KMS-11 (cell line): ENCODE results near the gene CAMTA1.

ENCODE experiments used
- H2AFZ ChIP-seq: fragments of 200-600 bp; sonication (generic); 2 replicates; pipeline ENCODE4 v1.6.1; 2016; ENCODE audit warnings: antibody characterized with exemption, mixed run types, low read depth
- H3K27ac ChIP-seq: fragments of 200-600 bp; sonication (generic); 2 replicates; pipeline ENCODE4 v1.6.1; 2016; ENCODE audit warnings: mild to moderate bottlenecking, mixed run types
- H3K27me3 ChIP-seq: fragments of 200-600 bp; sonication (generic); 2 replicates; pipeline ENCODE4 v1.6.1; 2017; ENCODE audit warnings: mild to moderate bottlenecking, low read depth, mixed run types, moderate library complexity; ENCODE audit not compliant: insufficient read depth
- H3K36me3 ChIP-seq: fragments of 200-600 bp; sonication (generic); 2 replicates; pipeline ENCODE4 v1.6.1; 2017; ENCODE audit warnings: mild to moderate bottlenecking, mixed run types; ENCODE audit not compliant: insufficient read depth
- H3K4me1 ChIP-seq: fragments of 200-600 bp; sonication (generic); 2 replicates; pipeline ENCODE4 v1.6.1; 2016; ENCODE audit warnings: mild to moderate bottlenecking, low read depth, mixed run types; ENCODE audit not compliant: poor library complexity, severe bottlenecking
- H3K4me2 ChIP-seq: fragments of 200-600 bp; sonication (generic); 2 replicates; pipeline ENCODE4 v1.7.0; 2016; ENCODE audit warnings: mild to moderate bottlenecking, mixed run types
- H3K4me3 ChIP-seq: fragments of 200-600 bp; sonication (generic); IDR thresholded peaks from 2 replicates; pipeline ENCODE4 v1.6.1; 2017; ENCODE audit warnings: low read depth, low read length, mixed read lengths; ENCODE audit not compliant: insufficient read depth
- H3K79me2 ChIP-seq: fragments of 200-600 bp; sonication (generic); 2 replicates; pipeline ENCODE4 v1.6.1; 2016; ENCODE audit warnings: low read depth, mixed run types; ENCODE audit not compliant: insufficient read depth
- H3K9ac ChIP-seq: fragments of 200-600 bp; sonication (generic); 2 replicates; pipeline ENCODE4 v1.6.1; 2016; ENCODE audit warnings: mild to moderate bottlenecking, mixed run types
- H4K20me1 ChIP-seq: fragments of 200-600 bp; sonication (generic); 2 replicates; pipeline ENCODE4 v1.6.1; 2016; ENCODE audit warnings: mild to moderate bottlenecking, mixed run types; ENCODE audit not compliant: insufficient read depth
- TF ChIP-seq, protein P1 (sequence below): fragments of 200-600 bp; sonication (generic); conservative IDR thresholded peaks from 2 replicates; pipeline ENCODE4 v1.6.1; 2017; ENCODE audit warnings: low read depth, mild to moderate bottlenecking, antibody characterized with exemption, low read length, moderate library complexity, mixed read lengths

Gene CAMTA1

DNA sequence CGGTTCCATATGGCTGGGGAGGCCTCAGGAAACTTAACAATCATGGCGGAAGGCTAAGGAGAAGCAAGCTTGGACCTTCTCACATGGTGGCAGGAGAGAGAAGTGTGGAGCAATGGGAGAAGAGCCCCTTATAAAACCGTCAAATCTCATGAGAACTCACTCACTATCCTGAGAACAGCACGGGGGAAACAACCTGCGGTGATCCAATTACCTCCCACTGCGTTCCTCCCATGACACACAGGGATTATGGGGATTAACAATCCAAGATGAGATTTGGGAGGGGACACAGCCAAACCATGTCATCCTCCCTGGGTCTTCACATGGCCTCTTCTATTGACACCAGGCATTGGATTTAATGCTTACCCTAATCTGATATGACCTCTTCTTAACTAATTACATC lies 530.7 kb downstream of the CAMTA1 start:
- Histone ChIP-seq H3K4me2 (no peak overlapping the region), H3K27me3 (no peaks in the 10 kb centered on the region; the same call in 1 of the 2 replicates), H3K79me2 (no peaks in the 10 kb centered on the region), H2AFZ (no peak overlapping the region), H4K20me1 (no peaks in the 10 kb centered on the region), H3K36me3 (no peaks in the 10 kb centered on the region), H3K27ac (no peak overlapping the region), H3K9ac (no peak overlapping the region), H3K4me3 (no peak overlapping the region), H3K4me1 (no peaks in the 10 kb centered on the region)
- TF ChIP-seq, protein P1, sequence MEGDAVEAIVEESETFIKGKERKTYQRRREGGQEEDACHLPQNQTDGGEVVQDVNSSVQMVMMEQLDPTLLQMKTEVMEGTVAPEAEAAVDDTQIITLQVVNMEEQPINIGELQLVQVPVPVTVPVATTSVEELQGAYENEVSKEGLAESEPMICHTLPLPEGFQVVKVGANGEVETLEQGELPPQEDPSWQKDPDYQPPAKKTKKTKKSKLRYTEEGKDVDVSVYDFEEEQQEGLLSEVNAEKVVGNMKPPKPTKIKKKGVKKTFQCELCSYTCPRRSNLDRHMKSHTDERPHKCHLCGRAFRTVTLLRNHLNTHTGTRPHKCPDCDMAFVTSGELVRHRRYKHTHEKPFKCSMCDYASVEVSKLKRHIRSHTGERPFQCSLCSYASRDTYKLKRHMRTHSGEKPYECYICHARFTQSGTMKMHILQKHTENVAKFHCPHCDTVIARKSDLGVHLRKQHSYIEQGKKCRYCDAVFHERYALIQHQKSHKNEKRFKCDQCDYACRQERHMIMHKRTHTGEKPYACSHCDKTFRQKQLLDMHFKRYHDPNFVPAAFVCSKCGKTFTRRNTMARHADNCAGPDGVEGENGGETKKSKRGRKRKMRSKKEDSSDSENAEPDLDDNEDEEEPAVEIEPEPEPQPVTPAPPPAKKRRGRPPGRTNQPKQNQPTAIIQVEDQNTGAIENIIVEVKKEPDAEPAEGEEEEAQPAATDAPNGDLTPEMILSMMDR: no peak

GRCh38 chr1:7317888-7318287 lies 532.6 kb downstream of the CAMTA1 start:
- Histone ChIP-seq H3K27me3 (no peaks in the 10 kb centered on the region; the same call in 1 of the 2 replicates), H3K4me3 (no peak overlapping the region), H3K79me2 (no peaks in the 10 kb centered on the region), H3K4me1 (no peaks in the 10 kb centered on the region), H3K36me3 (no peaks in the 10 kb centered on the region), H3K9ac (no peak overlapping the region), H2AFZ (no peak overlapping the region), H3K4me2 (no peak overlapping the region), H3K27ac (no peak overlapping the region), H4K20me1 (no peaks in the 10 kb centered on the region)
- TF ChIP-seq, protein P1: no peak

GRCh38 chr1:7319196-7319595 lies 533.9 kb downstream of the CAMTA1 start:
- Histone ChIP-seq H3K27ac (no peak overlapping the region), H3K36me3 (no peaks in the 10 kb centered on the region), H3K79me2 (no peaks in the 10 kb centered on the region), H3K27me3 (no peaks in the 10 kb centered on the region; the same call in 1 of the 2 replicates), H4K20me1 (no peaks in the 10 kb centered on the region), H3K4me1 (no peaks in the 10 kb centered on the region), H3K4me2 (no peak overlapping the region), H2AFZ (no peak overlapping the region), H3K9ac (no peak overlapping the region), H3K4me3 (no peak overlapping the region)
- TF ChIP-seq, protein P1: no peak

- Histone ChIP-seq H3K4me2 (no peak overlapping the region), H4K20me1 (no peaks in the 10 kb centered on the region), H3K9ac (no peak overlapping the region), H3K27ac (no peak overlapping the region), H3K79me2 (no peaks in the 10 kb centered on the region), H2AFZ (no peak overlapping the region), H3K27me3 (no peaks in the 10 kb centered on the region; the same call in 1 of the 2 replicates), H3K4me1 (no peaks in the 10 kb centered on the region), H3K4me3 (no peak overlapping the region), H3K36me3 (no peaks in the 10 kb centered on the region)
- TF ChIP-seq, protein P1: no peak
Observed at GRCh38 chr1:7320661-7321060, 535.4 kb downstream of the CAMTA1 start.
